Frontal cortex (tissue), 4 donors: ENCODE data around the gene FAM200A. TPM values are rescaled to one million over a fixed set of nuclear protein-coding genes. Genes with fewer than 3 reads are reported as not detected.
A peak's percentile ranks its signal among the peaks of the same experiment; 100 is the strongest.
"Not testable (repeated sequence)": the region's sequence is repeated elsewhere in the genome, so short reads cannot be mapped to it uniquely, and the experiment has no call there.

Experiments used
- DNase-seq, 2 donors: peaks; one replicate each; pipeline ENCODE4 v3.0.0; 2012; ENCODE audit warnings: low spot score in 2 of 2
- FAIRE-seq: peaks from 2 replicates; lab custom pipeline; 2012; peaks lifted over from hg19 to GRCh38; lab: Jason Lieb, UNC
- total RNA-seq: library from RNA; depleted of rRNA; stranded (reverse); fragments of >200 nt; gene quantifications from one replicate; pipeline ENCODE4 v1.2.3, GENCODE V29; 2014
- donor health status: control.
- donor health status: control.
- donor health status: control.

The FAM200A gene
- total RNA-seq = 19.6 TPM

GRCh38 chr7:99551767-99552463, at the start of gene FAM200A:
FAM200A (minus strand) TSS chr7:99552114; CDS start chr7:99548407, 3,707 bp downstream.
- DNase-seq = peak; percentile 87 to 94
- FAIRE-seq = no peak

- DNase-seq = no peak
- no peak for FAIRE-seq
These were observed 47.9 kb upstream of the FAM200A start for GRCh38 chr7:99599836-99600235.

- no peak for FAIRE-seq
- no peak for DNase-seq
These were observed 46.0 kb upstream of the FAM200A start, which contains the start of gene TMEM225B for GRCh38 chr7:99597762-99598501. TMEM225B (plus strand) TSS chr7:99598267; CDS start chr7:99604389, 6,122 bp downstream.

- FAIRE-seq (no peak), DNase-seq (no peak)
These were observed 44.6 kb upstream of the FAM200A start for GRCh38 chr7:99596408-99596955.

GRCh38 chr7:99594948-99595745, 43.2 kb upstream of the FAM200A start:
- DNase-seq (no peak), FAIRE-seq (no peak)

- DNase-seq (no peak), FAIRE-seq (no peak)
These were observed 37.0 kb upstream of the FAM200A start for GRCh38 chr7:99588868-99589267.

- not testable (repeated sequence) for FAIRE-seq, DNase-seq
These were observed 28.9 kb upstream of the FAM200A start for GRCh38 chr7:99580778-99581332.

GRCh38 chr7:99579956-99580777, 28.3 kb upstream of the FAM200A start:
- DNase-seq (peak in 1 of 2 donors; percentile 30), FAIRE-seq (no peak)

GRCh38 chr7:99579281-99579955, 27.5 kb upstream of the FAM200A start:
- FAIRE-seq (no peak), DNase-seq (no peak)

- no peak for FAIRE-seq
- no peak for DNase-seq
These were observed 24.3 kb upstream of the FAM200A start for GRCh38 chr7:99576251-99576650.

- no peak for FAIRE-seq
- DNase-seq = no peak
These were observed 21.3 kb upstream of the FAM200A start for GRCh38 chr7:99573257-99573656.

- FAIRE-seq = no peak
- no peak for DNase-seq
These were observed 19.9 kb upstream of the FAM200A start for GRCh38 chr7:99571768-99572167.

- not testable (repeated sequence) for FAIRE-seq, DNase-seq
These were observed 16.9 kb upstream of the FAM200A start for GRCh38 chr7:99568770-99569169.

- FAIRE-seq = no peak
These were observed 11.7 kb upstream of the FAM200A start for GRCh38 chr7:99563650-99564049.

GRCh38 chr7:99562832-99563231, 10.9 kb upstream of the FAM200A start:
- FAIRE-seq (no peak), DNase-seq (no peak)

More at GRCh38 chr7:99563650-99564049, 11.7 kb upstream of the FAM200A start:
- no peak for DNase-seq

- DNase-seq = no peak
- no peak for FAIRE-seq
These were observed 10.3 kb upstream of the FAM200A start for GRCh38 chr7:99562114-99562784.

- FAIRE-seq (no peak), DNase-seq (no peak)
These were observed 9.8 kb upstream of the FAM200A start for GRCh38 chr7:99561737-99562051.
